Left colon (tissue), 2 donors: Measurements from ENCODE around the gene CHST14. TPM values are rescaled to one million over a fixed set of nuclear protein-coding genes. Genes with fewer than 3 reads are reported as not detected.

Experiments
- ATAC-seq: fragments of 200-7000 bp; cut with Tn5 transposase; one replicate; pipeline ENCODE4 v1.9.1; 2020; ENCODE audit warnings: mild to moderate bottlenecking, moderate library complexity
- DNase-seq, 2 donors: peaks; one replicate each; pipeline ENCODE4 v3.0.0-alpha.2; 2020
- intact Hi-C, 2 donors: fragments of 100-400 bp; cut with DNase I in 1 of 2; cut with micrococcal nuclease in 1 of 2; formaldehyde crosslinking; loops; one replicate each; pipeline versions ENCODE4 v1.11.2 to v1.14.0; 2022; cut with DNase I, micrococcal nuclease
- total RNA-seq, 2 donors: library from RNA; stranded (reverse); fragmentation: NEBNext Ultra II Directional; extraction: Animal tissue kit (Norgen Biotek cat#: 25700); gene quantifications; one replicate each; pipeline ENCODE4 v1.2.1, GENCODE V29; 2021
- donor health status: DM: no; HTN: no; CAD: no.
- donor health status: DM: yes; HTN: yes; CAD: no.

The CHST14 gene
- total RNA-seq, 2 donors from 2014 or later, result 2.5 to 5.1 TPM

DNA sequence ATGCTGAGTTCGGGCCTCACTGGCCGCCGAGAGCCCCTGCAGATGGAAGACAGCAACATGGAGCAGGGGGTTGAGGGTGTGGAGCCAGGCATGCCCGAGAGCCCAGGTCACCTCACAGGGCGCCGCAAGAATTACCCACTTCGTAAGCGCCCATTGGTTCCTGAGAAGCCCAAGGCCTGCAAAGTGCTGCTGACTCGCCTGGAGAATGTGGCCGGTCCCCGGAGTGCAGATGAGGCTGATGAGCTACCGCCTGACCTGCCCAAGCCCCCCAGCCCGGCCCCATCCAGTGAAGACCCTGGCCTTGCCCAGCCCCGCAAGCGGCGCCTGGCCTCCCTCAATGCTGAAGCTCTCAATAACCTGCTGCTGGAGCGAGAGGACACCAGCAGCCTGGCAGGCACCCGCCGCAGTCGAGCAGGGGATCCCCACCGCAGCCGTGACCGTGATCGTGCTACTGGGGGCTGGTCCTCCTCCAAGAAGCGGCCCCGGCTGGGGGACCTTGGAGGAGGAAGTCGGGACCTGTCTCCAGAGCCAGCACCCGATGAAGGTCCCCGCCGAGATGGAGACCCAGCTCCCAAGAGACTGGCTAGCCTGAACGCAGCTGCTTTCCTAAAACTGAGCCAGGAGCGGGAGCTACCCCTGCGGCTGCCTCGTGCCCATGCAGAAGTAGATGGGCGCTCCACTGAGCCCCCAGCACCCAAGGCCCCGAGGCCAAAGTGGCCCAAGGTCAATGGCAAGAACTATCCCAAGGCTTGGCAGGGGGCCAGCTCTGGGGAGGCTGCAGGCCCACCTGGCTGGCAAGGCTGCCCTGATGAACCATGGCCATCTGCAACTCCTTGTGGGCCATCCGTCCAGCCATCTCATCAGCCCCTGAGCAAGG is 12.1 kb upstream of the CHST14 start:
- ATAC-seq, result no peak
- intact Hi-C loops, result no loop called here
- no peak for DNase-seq

DNA sequence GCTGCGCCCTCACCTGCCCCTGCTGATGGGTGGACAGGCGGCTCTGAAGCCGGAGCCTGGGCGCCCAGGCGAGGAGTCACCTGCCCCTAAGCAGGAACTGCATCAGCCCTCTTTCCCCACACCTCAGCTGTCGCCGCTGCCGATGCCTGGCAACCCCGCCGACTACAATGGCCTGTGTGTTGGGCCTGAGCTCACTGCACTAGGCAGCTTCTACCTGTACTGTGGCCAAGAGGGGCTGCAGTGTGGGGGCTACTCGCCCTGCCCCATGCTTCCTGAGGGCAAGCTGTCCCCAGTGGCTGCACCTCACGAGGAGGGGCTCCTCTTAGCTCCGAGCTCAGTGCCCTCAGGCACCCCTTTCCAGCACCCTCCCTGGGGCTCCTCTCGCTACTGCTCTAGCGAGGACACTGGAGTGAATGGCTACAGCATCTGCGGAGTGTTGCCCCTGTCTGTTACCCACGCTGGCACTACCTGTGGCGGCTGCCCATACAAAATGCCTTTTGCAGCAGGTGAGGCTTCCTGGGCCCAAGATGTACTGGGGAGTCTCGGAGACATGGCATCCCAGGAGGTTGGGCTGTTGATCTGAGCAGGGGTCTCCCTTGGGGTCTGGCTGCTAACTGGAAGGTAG is 11.3 kb upstream of the CHST14 start:
- DNase-seq (no peak), ATAC-seq (no peak)
- intact Hi-C loops, result no loop called here

DNA sequence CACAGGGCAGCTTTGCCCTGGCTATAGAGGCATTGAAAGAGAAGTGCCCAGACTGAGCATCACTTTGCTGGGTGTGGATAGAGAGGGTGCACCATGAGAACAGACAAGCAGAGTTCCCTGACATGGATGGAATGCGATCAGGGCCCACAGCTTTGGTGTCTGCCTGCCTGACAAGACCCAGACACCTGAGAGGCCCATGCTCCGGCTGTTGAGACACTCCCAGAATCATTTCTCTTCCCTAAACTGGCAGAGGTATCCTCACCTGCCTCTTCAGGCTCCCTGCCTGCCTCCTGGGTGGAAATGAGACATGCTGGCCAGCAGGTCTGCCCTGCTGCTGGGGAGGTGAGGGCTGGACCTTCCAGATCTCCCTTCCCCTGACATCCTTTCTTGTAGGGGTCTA is 10.4 kb upstream of the CHST14 start:
- no peak for DNase-seq
- ATAC-seq, result no peak
- intact Hi-C loops, result no loop called here

DNA sequence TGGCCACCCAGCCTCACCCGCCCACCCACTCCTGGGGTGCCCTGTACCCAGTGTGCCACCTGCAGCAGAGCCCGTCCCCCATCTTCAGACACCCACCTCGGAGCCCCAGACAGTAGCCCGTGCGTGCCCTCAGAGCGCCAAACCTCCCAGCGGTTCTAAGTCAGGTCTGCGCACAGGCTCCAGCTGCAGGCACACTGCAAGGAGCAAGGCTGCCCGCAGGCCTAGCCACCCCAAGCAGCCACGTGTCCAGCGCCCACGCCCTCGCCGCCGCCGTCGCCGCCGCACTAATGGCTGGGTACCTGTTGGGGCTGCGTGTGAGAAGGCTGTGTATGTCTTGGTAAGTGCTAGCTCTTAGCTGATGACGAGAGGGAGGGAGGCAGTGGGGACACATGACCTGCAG is 8.8 kb upstream of the CHST14 start:
- intact Hi-C loops, result no loop called here
- ATAC-seq (no peak), DNase-seq (no peak)

DNA sequence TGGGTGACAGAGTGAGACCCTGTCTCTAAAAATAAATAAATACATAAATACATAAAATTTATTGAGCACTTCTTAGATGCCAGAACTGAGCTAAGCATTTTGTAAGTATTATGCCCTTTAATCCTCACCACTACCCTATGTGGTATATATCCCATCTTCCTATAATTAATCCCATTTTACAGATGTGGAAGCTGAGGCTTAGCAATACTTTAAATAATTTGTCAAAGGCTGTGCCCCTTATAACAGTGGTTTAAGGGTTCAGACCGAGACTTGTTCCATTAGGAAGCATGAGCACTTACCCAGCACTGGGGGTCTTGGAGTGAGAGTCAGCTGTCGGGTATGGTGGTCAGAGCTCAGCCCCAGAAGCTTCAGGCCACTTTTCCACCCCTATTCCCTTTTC is 7.5 kb upstream of the CHST14 start:
- ATAC-seq (no peak), DNase-seq (no peak)
- intact Hi-C loops, result no loop called here

DNA sequence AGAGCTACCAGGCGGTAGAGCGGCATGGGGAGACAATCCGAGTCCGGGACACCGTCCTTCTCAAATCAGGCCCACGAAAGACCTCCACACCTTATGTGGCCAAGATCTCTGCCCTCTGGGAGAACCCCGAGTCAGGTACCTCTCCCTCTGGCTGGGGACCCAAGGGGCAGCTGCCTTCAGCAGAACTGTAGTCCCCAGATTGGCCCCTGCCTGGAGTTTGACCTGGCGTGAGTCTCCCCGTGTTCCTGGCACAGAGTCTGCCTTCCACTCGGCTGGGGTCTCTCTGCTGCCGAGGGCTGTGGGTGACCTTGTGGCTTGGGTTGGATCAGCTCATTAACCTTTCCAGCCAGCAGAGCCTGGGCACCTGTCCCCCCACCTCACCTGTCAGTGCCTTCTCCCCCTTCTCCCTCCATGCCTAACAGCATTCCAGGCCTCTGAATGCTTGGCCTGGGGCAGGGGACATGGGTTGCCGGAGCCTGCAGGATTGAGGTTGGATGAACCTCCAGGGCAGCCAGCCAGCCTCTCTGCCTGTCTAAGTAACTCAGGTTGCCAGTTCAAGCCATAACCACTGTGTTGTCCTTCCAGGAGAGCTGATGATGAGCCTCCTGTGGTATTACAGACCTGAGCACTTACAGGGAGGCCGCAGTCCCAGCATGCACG is 6.8 kb upstream of the CHST14 start:
- intact Hi-C loops, result no loop called here
- ATAC-seq (no peak), DNase-seq (no peak)

DNA sequence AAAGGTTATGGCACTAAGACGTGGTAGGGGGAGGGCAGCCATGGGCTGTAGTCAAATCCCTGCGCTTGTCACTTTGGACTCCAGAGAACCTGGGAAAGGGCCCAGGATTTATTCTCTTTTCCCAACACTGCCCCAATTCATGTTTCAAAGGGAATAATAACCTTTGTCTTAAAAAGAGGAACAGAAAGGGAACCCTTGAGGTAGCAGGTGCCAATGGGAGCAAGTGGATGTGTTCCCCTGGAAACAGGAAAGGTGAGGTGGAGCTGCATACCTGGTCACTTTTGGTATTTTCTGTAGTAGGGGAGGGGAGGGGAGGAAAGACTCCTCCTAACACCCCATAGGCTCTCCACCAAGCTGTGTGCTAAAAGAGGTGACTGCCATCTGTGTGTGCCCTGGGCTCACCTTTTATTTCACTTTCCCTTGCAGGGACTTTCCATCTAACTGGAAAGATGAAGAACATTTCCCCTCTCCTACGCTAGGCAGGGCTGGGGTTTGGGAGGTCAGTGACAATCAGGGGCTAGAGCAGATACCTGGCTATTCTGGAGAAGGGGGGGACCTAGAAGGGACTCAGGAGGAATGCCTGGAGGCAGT is 6.1 kb upstream of the CHST14 start:
- DNase-seq (no peak), ATAC-seq (no peak)
- intact Hi-C loops, result no loop called here

DNA sequence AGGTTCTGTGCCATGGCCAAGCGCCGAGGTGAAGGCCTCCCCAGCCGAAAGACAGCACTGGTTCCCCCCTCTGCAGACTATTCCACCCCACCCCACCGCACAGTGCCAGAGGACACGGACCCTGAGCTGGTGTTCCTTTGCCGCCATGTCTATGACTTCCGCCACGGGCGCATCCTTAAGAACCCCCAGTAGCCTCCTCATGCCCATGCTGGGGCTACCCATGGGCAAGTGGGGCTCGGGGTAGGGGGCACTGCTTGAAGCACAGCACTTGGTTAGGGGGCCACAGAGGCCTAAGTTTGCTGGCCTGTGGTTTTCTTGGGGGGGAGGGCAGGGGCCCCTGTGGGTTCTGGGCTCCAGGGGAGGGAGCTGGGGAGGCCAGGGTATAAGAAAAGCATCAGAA is 4.8 kb upstream of the CHST14 start:
- DNase-seq (no peak), ATAC-seq (no peak)
- intact Hi-C loops, result no loop called here

DNA sequence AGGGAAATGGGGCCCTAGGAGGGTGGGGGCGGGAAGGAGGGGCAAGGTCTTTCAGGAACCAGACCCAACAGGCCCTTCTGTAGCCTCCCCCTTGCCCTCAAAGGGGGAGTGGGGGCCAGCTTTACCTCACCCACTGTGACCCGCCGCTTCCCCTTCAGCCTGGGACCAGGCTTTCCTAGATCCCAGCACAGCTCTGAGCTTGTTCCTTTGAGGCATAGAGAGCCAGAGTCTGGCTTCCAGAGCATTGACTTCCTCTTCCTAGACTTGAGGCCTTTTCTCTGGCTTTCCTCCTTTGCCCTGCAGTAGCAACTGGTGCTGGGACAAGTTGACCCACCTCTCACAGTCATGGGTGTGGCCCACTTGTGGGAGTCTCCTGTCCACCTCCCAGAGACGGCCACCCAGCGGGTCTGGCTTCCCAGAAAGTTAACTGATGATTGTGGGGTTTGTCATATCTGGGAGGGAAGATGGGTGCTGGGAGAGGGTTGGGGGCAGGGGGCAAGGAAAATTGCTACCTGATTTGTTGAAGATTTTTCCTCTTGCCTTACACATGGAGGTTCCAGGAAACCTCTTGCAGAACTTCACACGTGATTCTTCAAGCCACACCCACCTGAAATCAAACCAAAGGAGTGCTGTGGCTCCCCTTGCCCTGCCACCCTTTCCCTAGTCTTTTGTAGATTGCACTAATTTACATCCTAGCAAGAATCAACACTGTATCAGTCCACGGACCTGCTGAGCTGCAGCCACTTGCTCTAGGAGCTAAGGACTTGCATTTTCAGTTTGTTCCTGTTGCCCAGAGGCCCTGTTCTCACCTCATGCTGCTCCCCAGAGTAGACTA is 4.1 kb upstream of the CHST14 start:
- intact Hi-C loops, result no loop called here
- no peak for DNase-seq
- ATAC-seq, result peak; percentile 19

DNA sequence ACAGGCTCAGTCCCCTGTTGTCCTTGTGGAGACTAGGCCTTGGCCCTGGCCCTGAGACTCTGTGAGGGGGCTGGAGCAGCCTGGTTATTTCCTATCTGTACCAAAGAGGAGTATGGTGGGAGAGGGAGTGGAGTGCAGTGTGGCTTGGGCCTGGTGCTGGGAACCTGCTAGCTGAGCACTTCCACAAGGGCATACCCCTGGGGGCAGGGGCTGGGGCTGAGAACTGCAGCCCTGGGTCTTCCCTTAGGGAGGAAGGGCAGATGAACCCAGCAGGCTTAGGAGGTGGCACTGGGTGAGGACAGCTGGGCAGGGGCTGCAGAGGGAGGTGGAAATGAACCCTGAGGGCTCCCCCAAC is 3.5 kb upstream of the CHST14 start:
- intact Hi-C loops, result no loop called here
- DNase-seq (no peak), ATAC-seq (no peak)

DNA sequence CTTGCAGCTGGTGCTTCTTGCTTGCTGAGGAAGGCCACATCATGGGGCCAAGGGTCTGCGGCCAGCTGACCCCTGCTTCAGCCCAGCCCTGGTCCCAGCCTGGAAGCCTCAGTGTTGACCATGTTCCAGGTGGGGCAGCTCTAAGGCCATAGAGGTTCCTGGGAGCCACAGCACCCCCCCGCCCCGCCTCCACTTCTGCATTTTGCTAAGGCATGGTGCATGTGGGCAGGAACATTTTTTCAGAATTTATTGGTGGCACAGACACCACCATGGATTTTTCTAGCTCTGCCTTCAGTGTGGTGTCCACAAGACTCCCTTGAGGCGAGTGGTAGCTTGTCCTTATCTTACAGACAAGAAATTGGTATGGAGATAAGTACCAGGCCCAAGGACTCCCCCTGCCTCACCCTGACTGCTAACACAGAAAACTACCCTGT is 1.9 kb upstream of the CHST14 start:
- DNase-seq (no peak), ATAC-seq (no peak)
- intact Hi-C loops, result no loop called here

DNA sequence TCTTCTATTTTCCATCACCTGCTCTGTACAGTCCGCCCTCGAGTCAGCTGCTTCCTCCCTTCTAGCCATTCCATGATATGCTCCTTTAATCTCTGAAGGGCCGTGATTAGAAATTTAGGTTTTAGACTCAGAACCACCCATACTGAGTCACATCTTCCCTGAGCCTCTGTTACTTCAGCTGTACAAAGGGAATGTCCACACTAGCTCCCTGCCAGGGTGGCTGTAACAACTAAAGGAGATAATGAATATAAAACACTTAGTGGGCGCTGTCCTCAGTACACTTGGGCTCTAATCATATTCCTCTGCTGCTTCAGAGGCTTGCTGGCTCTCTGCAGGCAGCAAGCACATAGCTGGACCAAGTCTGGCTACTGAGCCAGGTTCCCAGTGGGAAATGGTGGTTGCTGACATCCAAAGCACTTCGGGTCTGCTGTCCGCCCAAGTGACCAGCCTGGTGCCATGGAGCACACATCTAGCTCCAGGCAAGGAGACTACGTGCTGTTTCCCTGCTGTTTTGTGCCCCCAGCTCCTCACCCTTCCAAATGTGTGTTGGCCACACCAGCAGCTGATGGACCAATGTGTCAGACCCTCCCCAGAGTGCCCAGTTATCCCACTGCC is 901 bp upstream of the CHST14 start:
- ATAC-seq, result no peak
- no peak for DNase-seq
- intact Hi-C loops, result no loop called here

DNA sequence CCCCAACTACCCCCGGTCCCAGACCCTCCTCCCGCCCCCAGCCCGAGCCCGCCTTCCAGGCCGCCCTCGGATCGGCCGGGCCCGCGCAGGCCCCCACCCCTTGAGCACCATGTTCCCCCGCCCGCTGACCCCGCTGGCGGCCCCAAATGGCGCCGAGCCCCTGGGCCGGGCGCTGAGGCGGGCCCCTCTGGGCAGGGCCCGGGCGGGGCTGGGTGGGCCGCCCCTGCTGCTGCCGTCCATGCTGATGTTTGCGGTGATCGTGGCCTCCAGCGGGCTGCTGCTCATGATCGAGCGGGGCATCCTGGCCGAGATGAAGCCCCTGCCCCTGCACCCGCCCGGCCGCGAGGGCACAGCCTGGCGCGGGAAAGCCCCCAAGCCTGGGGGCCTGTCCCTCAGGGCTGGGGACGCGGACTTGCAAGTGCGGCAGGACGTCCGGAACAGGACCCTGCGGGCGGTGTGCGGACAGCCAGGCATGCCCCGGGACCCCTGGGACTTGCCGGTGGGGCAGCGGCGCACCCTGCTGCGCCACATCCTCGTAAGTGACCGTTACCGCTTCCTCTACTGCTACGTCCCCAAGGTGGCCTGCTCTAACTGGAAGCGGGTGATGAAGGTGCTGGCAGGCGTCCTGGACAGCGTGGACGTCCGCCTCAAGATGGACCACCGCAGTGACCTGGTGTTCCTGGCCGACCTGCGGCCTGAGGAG is 472 bp downstream of the CHST14 start:
- ATAC-seq (peak; percentile 42), DNase-seq (peak in 1 of 2 donors; percentile 38)
- intact Hi-C loops, result no loop called here

DNA sequence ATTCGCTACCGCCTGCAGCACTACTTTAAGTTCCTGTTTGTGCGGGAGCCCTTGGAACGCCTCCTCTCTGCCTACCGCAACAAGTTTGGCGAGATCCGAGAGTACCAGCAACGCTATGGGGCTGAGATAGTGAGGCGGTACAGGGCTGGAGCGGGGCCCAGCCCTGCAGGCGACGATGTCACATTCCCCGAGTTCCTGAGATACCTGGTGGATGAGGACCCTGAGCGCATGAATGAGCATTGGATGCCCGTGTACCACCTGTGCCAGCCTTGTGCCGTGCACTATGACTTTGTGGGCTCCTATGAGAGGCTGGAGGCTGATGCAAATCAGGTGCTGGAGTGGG is 995 bp downstream of the CHST14 start:
- intact Hi-C loops, result no loop called here
- ATAC-seq, result peak; percentile 17
- DNase-seq, result no peak

DNA sequence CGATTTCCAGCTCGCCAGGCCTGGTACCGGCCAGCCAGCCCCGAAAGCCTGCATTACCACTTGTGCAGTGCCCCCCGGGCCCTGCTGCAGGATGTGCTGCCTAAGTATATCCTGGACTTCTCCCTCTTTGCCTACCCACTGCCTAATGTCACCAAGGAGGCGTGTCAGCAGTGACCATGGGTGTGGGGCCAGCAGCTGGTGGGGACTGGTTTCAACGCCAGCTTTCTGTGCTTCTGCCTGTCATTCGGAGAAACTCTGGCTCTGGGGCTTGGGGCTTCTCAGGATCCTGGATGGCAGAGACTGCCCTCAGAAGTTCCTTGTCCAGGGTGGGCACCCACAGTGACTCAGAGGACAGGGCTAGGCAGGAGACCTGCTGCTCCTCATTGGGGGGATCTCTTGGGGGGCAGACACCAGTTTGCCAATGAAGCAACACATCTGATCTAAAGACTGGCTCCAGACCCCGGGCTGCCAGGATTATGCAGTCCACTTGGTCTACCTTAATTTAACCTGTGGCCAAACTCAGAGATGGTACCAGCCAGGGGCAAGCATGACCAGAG is 1.5 kb downstream of the CHST14 start:
- intact Hi-C loops, result no loop called here
- ATAC-seq (no peak), DNase-seq (no peak)

DNA sequence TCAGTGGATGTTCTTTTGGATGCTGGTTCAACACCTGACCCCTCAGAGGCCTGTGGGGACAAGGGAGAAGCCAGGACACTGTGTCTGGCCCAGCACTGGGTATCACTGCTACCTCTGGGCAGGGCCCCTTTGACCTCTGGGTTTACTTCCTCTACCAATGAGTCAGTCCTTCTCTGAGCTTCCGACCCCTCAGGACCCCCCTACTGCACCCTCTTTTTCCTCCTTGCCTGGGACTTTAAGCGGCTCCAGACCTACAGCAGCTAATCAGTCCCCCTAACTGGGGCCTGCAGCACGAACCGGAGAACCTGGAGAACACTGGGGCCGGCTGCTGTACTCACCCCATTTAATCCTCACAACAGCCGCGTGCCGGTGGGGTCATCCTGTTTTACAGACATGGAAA is 3.8 kb downstream of the CHST14 start:
- intact Hi-C loops, result no loop called here
- ATAC-seq (no peak), DNase-seq (no peak)

DNA sequence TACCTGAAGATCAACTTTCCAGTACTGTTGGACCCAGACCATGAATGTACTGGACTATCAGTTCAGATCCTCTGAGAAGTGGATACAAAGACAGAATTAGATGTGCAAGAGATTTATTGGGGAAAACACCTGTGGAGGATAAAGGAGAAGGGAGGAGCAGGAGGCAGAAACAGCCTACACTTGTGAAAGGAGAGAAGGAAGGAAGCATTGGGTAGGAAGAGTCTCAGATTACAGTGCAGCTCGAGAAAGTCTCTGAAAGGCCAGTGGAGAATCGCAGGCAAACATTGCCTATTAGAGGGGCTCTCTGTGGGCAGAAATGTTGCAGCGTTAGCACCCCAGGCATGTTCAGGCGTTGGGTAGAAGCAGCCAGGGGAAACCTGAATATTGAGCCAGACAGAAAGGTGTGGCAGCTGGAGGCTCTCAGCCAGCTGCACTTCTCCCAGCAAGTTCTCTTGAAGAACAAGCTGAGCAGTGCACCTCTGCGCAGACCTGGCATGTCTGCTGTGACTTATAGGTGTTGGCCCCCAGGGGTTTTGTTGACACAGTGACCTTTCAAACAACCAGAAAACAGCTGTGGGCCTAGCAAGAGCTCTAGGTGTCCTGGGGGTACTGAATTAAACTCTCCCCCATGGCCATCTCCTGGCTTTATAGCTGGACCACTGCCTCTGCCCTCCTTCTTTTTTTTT is 7.0 kb downstream of the CHST14 start:
- DNase-seq, result no peak

More for the DNA sequence above, 7.0 kb downstream of the CHST14 start:
- ATAC-seq, result no peak
- intact Hi-C loops, result no loop called here
